ENCODE measurements around the gene ZMYND12.

- no peak for TF ChIP-seq POLR2A (IDR thresholded peaks at IDR 0.05; ENCODE audit: low read length)
- no peak for TF ChIP-seq GATA1 (IDR thresholded peaks at IDR 0.05; ENCODE audit: low read depth, low read length)
These were observed 8.1 kb upstream of the ZMYND12 start for GRCh38 chr1:42463921-42464320.
